Activated CD4-positive, alpha-beta memory T cell treated with anti-CD3 and anti-CD28 coated beads for 36 hours (primary cell): Measurements from ENCODE around the gene INO80. TPM values are rescaled to one million over a fixed set of nuclear protein-coding genes. Genes with fewer than 3 reads are reported as not detected.
A peak's percentile ranks its signal among the peaks of the same experiment; 100 is the strongest.

ENCODE experiments used
- CTCF ChIA-PET: fragments of 350-600 bp; sonication (Branson Sonifier 250); formaldehyde crosslinking; loops from one replicate; lab custom pipeline; 2021; ENCODE audit warnings: antibody characterized with exemption, inconsistent platforms; lab: Charles Lee
- POLR2A ChIA-PET: fragments of 350-600 bp; sonication (Branson Sonifier 250); formaldehyde crosslinking; loops from one replicate; lab custom pipeline; 2021; ENCODE audit warnings: antibody characterized with exemption; lab: Charles Lee
- DNase-seq: peaks from one replicate; pipeline ENCODE4 v3.0.0-alpha.2; 2020
- H3K27ac Mint-ChIP-seq: one replicate; pipeline ENCODE4 v1.8.0; 2021; ENCODE audit warnings: mixed read lengths
- H3K27me3 Mint-ChIP-seq: one replicate; pipeline ENCODE4 v1.8.0; 2021; ENCODE audit warnings: mixed read lengths
- H3K36me3 Mint-ChIP-seq: one replicate; pipeline ENCODE4 v1.8.0; 2021; ENCODE audit warnings: mixed read lengths
- H3K4me1 Mint-ChIP-seq: one replicate; pipeline ENCODE4 v1.8.0; 2021; ENCODE audit warnings: low read depth, mixed read lengths
- H3K4me3 Mint-ChIP-seq: one replicate; pipeline ENCODE4 v1.8.0; 2021; ENCODE audit warnings: mild to moderate bottlenecking, mixed read lengths
- H3K9me3 Mint-ChIP-seq: one replicate; pipeline ENCODE4 v1.8.0; 2021; ENCODE audit warnings: mixed read lengths
- intact Hi-C: fragments of 100-400 bp; cut with micrococcal nuclease; formaldehyde crosslinking; loops from one replicate; pipeline ENCODE4 v1.15.1; 2023
- total RNA-seq, 2 experiments: library from RNA; stranded (reverse); gene quantifications; one replicate each; pipeline ENCODE4 v1.2.3, GENCODE V29; 2021

Gene INO80
- total RNA-seq, 2 experiments from 2014 or later = 19.9 to 22.8 TPM

- DNase-seq = no peak
- H3K36me3 Mint-ChIP-seq = no peaks in the 10 kb centered on the region
- H3K4me3 Mint-ChIP-seq = no peak overlapping the region
- intact Hi-C loops = loop anchor here (2.0 kb wide), 1 partner anchor 21 kb away; the partner anchor contains the start of gene CHAC1
- H3K4me1 Mint-ChIP-seq = peaks cover 37% of the 10 kb centered on the region
- peak overlapping the region; percentile 6 for H3K27ac Mint-ChIP-seq
- peaks cover 51% of the 10 kb centered on the region for H3K27me3 Mint-ChIP-seq
- no peaks in the 10 kb centered on the region for H3K9me3 Mint-ChIP-seq
- POLR2A ChIA-PET = interaction anchor here (3.0 kb wide), 1 partner anchor 10 kb away, joined by 21 read pairs; no protein-coding TSS in a partner anchor
- CTCF ChIA-PET = interaction anchor here (1.0 to 7.5 kb wide), 15 partner anchors 10 to 165 kb away, joined by 3 to 74 read pairs (median 4); partner anchors contain the start of gene CHAC1
These were observed 184.6 kb downstream of the INO80 start for GRCh38 chr15:40931300-40932142.

- ChIA-PET POLR2A (interaction anchor here (3.0 kb wide), 1 partner anchor 11 kb away, joined by 21 read pairs; no protein-coding TSS in a partner anchor), CTCF (interaction anchor here (0.6 to 7.5 kb wide), 27 partner anchors 11 to 365 kb away, joined by 3 to 74 read pairs (median 4); partner anchors contain the start of genes CHAC1, CHP1 and EXD1)
- Mint-ChIP-seq H3K4me1 (peaks cover 40% of the 10 kb centered on the region), H3K9me3 (no peaks in the 10 kb centered on the region), H3K27ac (peak overlapping the region; percentile 6), H3K4me3 (peak overlapping the region; percentile 47), H3K36me3 (no peaks in the 10 kb centered on the region), H3K27me3 (peaks cover 55% of the 10 kb centered on the region)
- DNase-seq = peak; percentile 73
- intact Hi-C loops = loop anchor here (2.0 kb wide), 1 partner anchor 22 kb away; the partner anchor contains the start of gene CHAC1
These were observed 185.4 kb downstream of the INO80 start for GRCh38 chr15:40930430-40931299.

GRCh38 chr15:40929660-40930429 lies 186.2 kb downstream of the INO80 start:
- no peak for DNase-seq
- intact Hi-C loops = loop anchor here (2.0 kb wide), 1 partner anchor 23 kb away; the partner anchor contains the start of gene CHAC1
- H3K27me3 Mint-ChIP-seq = peaks cover 61% of the 10 kb centered on the region
- no peaks in the 10 kb centered on the region for H3K36me3 Mint-ChIP-seq
- ChIA-PET POLR2A (interaction anchor here (3.0 kb wide), 1 partner anchor 12 kb away, joined by 21 read pairs; no protein-coding TSS in a partner anchor), CTCF (interaction anchor here (0.5 to 7.5 kb wide), 29 partner anchors 10 to 364 kb away, joined by 3 to 74 read pairs (median 4); partner anchors contain the start of genes CHAC1, CHP1 and EXD1)
- H3K27ac Mint-ChIP-seq = no peak overlapping the region
- peaks cover 40% of the 10 kb centered on the region for H3K4me1 Mint-ChIP-seq
- peak overlapping the region; percentile 47 for H3K4me3 Mint-ChIP-seq
- no peaks in the 10 kb centered on the region for H3K9me3 Mint-ChIP-seq

Other genes starting within 250 kb of the INO80 start
- under 1 TPM; 0.29 to 0.53 TPM for gene RHOV, start 242.0 kb downstream of the INO80 start, total RNA-seq
- gene VPS18, start 221.8 kb downstream of the INO80 start, total RNA-seq = 1 to 10 TPM; 7.8 to 8.8 TPM
- not detected for gene DLL4, start 186.9 kb downstream of the INO80 start, total RNA-seq
- gene CHAC1, start 162.8 kb downstream of the INO80 start, total RNA-seq = 10 to 100 TPM; 21.6 to 22.3 TPM
- gene EXD1, start 114.5 kb upstream of the INO80 start, total RNA-seq = not detected
- gene CHP1, start 115.0 kb upstream of the INO80 start, total RNA-seq = 10 to 100 TPM; 46.3 to 48.7 TPM
- 10 to 100 TPM; 11.1 to 13.0 TPM for gene OIP5, start 216.3 kb upstream of the INO80 start, total RNA-seq
- gene NUSAP1, start 216.6 kb upstream of the INO80 start, total RNA-seq = 100 to 1,000 TPM; 227 TPM